Keratinocyte (primary cell): ENCODE measurements around the gene CISTR.

ENCODE experiments used
- EZH2 ChIP-seq: IDR thresholded peaks from one replicate; pipeline ENCODE4 v1.6.1; 2012; ENCODE audit warnings: inconsistent platforms, mild to moderate bottlenecking, low read length, moderate library complexity
- TF ChIP-seq, protein P1 (sequence below), 3 experiments: IDR thresholded peaks in 1 of 3; conservative IDR thresholded peaks in 1 of 3; optimal IDR thresholded peaks in 1 of 3; 2 replicates in 2 of 3; 3 replicates in 1 of 3; pipeline versions ENCODE3 to v1.5.1; 2011; ENCODE audit warnings: low read length in 3 of 3, mild to moderate bottlenecking in 3 of 3, moderate library complexity in 2 of 3, control low read depth in 1 of 3, inconsistent platforms in 1 of 3; ENCODE audit not compliant: insufficient read depth in 2 of 3; ENCODE audit errors: extremely low read depth in 1 of 3

DNA sequence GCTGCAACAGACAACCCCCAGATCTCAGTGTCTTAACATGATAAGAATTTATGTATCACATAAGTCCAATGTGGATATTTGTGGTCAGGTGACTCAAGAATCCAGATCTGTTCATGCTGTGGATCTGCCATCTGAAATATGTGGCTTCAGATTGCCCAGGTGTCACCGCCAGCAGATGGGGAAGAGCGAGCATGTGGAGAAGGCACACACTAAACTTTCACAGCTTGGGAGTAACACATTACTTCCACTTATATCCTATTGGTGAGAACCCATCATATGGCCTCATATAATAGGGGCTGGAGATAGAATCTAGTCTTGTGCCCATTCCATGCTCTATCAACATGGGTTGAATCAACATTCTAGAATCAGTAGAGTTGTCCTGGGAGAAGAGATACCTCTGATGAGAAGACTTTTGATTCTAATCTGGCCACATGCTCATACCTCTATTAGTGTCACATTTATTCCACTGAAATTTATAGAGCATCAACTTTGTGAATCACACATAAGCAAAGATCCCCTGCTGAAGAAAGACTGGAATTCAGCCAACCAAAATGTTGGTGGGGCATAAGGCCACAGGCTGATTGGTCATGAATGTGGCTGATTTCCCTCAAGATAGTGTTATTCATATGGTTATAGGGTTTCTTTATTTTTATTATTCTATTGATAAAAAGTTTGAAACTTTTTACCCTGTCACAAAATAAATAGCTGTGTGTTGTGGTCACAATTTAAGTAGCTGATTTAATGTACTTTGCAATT is 18.6 kb downstream of the CISTR start:
- TF ChIP-seq, protein P1, sequence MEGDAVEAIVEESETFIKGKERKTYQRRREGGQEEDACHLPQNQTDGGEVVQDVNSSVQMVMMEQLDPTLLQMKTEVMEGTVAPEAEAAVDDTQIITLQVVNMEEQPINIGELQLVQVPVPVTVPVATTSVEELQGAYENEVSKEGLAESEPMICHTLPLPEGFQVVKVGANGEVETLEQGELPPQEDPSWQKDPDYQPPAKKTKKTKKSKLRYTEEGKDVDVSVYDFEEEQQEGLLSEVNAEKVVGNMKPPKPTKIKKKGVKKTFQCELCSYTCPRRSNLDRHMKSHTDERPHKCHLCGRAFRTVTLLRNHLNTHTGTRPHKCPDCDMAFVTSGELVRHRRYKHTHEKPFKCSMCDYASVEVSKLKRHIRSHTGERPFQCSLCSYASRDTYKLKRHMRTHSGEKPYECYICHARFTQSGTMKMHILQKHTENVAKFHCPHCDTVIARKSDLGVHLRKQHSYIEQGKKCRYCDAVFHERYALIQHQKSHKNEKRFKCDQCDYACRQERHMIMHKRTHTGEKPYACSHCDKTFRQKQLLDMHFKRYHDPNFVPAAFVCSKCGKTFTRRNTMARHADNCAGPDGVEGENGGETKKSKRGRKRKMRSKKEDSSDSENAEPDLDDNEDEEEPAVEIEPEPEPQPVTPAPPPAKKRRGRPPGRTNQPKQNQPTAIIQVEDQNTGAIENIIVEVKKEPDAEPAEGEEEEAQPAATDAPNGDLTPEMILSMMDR (optimal IDR thresholded peaks at IDR 0.05 in 1 of 3, IDR thresholded peaks at IDR 0.05 in 1 of 3, conservative IDR thresholded peaks at IDR 0.05 in 1 of 3; ENCODE audit: extremely low read depth in 1 of 3, insufficient read depth in 2 of 3, low read length in 3 of 3): no peak
- no peak for TF ChIP-seq EZH2
